ENCODE data around the gene MGST3. TPM values are rescaled to one million over a fixed set of nuclear protein-coding genes. Genes with fewer than 3 reads are reported as not detected.
"Not testable (repeated sequence)": the region's sequence is repeated elsewhere in the genome, so short reads cannot be mapped to it uniquely, and the experiment has no call there.

The MGST3 gene
- polyA plus RNA-seq, 1 donor = 166 TPM

DNA sequence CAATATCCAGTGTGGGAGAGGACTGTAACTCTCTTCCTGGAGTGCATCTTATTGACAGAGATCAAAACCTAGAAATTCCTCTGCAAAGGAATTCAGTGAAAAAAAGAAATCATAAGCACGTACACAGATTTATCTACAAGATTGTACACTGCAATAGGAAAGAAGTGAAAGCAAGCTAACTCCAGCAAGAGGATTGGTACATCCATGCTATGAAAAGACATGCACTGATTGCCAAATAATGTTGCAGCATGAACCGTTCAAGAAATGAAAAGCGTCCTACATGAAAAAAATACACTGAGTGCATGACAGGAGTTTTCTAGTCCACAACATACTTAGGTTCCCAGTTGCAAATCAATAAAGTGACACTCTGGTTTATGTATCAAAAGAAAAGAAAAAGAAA lies 1.9 kb upstream of the MGST3 start:
- no peak for DNase-seq (ENCODE audit: low read depth)

DNA sequence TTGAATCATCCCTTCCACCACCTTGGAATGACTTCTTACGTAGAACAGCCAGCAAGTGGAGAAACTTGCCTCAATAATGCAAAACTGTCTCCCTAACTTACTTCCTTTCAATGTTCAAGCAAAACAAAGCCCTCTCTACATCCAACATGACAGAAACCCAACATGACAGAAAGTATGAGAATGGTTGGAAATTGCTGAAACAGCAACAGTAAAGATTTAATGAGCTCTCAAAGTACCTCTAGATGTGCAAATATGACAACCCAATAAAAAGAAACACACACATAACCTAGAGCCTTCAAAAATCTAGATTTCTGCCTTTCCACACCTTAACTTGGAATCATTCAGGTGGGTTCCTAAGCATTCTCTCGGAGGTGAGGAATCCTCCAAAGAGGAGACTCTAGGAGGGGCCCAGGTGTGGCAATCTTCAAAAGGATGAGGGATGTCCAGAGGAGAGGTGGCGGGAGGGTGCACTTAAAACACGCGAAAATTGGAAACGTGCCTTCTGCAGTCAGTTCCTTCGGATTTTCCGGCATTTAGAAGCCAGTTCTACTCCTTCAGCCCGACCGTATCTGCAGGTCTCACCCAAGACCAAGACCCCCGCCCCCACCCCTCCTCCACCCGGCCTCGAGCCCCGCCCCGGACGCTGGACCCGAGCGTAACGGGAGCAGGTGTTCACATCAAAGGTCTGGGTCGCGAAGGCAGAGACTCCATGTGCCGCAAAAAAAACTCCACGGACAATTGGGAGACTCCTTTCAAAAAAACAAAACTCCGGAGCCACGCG lies 996 bp upstream of the MGST3 start:
- DNase-seq (ENCODE audit: low read depth) = no peak

DNA sequence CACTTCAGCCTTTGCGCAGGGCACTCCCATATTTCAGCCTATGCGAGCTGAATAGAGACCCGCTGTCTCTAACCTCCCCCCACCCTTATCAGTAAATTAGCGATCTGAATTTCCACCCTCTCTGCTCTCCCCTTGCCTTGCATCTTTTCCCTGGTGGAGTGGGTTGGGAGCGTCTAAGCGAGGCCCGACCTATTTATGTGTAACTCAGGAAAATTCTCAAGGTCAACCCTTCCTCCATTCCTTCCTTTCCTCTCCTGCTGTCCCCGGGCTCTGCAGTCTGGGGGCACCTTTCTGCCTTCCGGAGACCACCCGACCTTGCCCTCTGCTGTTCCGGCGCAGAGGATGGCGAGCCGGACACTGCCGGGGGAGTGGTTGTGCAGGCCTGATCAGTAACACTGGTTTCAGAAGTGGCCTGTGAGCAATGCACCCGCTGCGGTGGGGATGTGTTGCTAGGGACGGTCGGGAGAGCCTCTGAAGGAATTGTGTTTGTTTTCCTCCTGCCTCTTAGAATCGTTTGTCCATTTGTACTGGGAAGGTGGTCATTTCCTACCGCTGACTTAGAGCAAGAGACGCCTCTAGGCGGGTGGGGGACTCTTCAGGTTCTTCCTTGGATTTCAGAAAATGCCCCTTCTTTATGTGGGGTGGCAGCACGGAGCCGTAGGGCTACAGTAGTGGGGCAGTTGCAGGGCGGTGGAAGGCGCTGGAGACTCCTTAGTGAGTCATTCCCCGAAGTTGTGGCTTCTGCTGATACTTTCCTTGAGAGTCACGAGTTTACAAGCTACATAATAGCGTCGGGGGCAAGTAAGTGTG lies 513 bp downstream of the MGST3 start:
- DNase-seq (ENCODE audit: low read depth) = no peak

DNA sequence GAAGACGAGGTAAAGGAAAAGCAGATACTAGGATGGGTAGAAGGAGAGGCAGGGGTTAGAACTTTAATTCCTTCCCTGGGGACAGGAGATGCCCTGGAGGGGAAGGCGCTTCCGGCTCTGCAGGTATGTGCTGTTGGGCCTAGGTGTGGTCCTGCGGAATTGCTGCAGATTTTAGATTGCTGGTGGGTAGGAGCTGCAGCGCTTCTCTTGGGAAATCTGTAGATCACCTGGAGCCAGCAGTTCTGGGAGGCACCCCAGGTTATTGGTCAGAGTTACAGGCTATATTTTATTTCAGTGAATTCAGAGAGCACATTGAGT lies 1.1 kb downstream of the MGST3 start:
- no peak for DNase-seq (ENCODE audit: low read depth)

DNA sequence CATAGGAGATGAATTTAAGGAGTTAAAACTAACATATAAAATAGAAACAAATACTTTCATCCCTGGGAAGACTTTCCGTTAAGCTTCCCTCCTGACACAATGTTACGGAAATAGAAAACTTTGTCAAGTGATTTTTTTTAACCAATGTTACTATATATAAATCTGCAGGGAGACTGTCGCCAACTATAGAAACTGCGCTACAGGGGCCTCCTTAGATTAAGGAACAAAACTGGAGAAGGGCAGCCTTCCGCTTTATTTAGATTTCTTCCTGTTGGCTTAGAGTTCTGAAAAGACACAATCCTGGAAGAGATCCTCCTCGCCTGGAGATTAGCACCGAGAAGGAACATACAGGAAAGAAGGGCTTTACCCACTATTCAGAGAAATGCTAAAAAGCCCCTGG lies 1.5 kb downstream of the MGST3 start:
- DNase-seq (ENCODE audit: low read depth) = no peak

DNA sequence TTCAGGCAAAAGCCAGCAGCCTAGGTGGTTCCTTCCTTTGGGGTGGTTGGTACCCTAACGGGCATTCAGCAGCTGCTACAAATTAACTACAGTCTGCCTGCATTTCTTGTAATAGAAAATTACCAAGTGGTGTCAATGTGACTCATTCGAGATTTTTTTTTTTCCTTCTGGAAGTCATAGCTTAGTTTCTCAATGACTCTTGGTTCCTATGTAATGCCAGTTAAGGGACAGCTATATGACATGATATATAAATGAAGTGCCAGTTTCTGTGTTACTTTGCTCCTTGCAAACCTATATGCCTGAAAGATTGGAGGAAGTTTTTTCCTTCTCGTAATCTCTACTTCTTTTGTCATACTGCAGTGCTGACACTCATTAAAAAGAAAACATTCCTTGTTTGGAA lies 2.6 kb downstream of the MGST3 start:
- DNase-seq (ENCODE audit: low read depth) = no peak

DNA sequence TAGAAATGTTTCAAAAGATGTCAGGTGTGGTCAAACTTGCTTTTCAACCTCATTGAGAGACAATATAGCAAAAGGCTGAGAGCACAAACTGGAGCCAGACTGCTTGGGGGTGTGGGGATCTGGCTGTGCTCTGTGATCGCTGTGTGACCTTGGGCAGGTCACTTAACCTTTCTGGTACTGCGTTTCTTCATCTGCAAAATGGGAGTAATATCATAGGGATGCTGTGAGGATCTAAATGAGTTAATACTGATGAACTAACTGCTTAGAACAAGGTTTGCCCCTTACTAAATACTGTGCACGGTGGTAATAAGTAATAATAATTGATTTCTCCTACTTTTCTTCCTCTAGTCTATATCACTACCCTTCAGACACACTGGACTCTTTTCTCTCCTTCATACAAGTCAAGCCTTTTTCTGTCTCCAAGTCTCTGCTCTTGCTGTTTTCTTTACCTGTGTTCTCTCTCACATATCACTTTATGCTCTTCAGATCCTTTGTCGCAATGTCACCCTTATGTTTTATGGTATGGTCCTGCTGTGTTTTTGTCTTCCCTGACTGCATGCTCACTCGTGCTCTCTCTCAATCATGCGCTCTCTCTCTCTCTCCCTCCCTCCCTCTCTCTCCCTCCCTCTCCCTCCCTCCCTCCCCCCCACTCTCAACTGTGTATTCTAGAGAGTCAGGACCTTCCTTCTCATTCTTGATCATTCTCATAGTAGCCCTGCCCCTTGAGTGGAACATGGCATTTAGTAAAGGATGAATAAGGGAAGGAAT lies 3.3 kb downstream of the MGST3 start:
- DNase-seq (ENCODE audit: low read depth) = no peak

DNA sequence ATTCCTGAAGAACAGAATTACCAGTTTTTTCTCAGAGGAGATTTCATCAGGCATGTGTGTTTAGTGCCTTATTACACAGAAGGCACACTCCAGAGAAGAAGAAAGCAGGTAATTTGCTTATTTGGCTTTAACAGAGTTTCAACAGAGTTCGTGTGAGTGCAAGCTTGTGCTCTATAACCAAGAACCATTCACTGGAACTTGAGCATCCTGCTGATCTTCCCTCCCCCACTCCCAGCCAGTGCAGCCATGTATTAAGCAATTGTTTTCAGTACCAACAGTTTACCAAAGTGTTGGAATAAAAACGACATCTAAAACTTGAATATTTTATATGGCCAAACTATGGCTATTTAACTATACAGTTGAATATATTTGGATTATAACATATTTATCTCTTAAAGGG lies 4.3 kb downstream of the MGST3 start:
- DNase-seq (ENCODE audit: low read depth) = no peak

DNA sequence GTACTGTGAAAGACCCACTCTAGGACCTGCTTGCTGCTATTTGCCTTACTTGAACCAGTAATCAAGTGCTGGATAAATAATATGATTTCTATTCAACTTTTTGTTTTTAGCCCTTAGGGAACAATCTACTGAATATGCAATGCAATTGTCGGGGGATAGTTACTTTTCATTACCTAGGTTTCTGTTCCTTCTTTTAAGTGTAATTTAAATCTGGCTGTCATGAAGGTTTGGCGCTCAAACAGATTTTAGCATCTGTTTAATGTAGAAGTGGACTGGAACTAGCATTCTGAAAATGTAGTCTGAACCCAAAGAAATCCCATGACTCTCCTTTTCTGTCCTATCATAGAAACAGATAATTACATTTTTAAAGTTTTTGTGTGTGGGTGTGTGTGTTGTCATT lies 4.8 kb downstream of the MGST3 start:
- no peak for DNase-seq (ENCODE audit: low read depth)

DNA sequence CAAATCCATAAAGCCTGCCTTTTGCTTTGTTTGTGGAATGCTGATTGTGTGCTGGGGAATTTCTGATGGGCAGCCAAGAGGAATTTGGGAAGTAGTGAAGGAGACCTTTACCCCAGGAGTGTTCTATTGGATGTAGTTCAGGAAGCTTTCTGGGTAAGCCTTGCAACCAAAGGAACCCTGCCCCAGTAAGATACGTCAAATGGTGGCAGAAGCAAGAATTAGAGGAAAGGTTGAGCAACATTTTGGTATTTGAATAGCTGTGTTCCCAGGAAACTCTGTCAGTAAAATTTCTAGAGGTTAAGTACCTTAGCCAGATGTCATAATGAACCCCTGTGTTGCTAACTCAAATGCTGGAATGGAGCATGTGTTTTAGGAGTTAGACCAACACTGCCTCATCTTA lies 6.4 kb downstream of the MGST3 start:
- DNase-seq (ENCODE audit: low read depth) = no peak

DNA sequence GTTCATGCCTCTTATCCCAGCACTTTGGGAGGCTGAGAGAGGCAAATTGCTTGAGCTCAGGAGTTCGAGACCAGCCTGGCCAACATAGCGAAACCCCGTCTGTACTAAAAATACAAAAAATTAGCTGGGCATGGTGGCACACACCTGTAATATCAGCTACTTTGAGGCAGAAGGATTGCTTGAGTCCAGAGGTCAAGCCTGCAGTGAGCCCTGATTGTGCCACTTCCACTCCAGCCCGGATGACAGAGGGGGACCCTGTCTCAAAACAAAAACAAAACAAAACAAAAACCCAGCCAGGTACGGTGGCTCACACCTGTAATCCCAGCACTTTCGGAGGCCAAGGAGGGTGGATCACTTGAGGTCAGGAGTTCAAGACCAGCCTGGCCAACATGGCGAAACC lies 7.2 kb downstream of the MGST3 start:
- not testable (repeated sequence) for DNase-seq (ENCODE audit: low read depth)

DNA sequence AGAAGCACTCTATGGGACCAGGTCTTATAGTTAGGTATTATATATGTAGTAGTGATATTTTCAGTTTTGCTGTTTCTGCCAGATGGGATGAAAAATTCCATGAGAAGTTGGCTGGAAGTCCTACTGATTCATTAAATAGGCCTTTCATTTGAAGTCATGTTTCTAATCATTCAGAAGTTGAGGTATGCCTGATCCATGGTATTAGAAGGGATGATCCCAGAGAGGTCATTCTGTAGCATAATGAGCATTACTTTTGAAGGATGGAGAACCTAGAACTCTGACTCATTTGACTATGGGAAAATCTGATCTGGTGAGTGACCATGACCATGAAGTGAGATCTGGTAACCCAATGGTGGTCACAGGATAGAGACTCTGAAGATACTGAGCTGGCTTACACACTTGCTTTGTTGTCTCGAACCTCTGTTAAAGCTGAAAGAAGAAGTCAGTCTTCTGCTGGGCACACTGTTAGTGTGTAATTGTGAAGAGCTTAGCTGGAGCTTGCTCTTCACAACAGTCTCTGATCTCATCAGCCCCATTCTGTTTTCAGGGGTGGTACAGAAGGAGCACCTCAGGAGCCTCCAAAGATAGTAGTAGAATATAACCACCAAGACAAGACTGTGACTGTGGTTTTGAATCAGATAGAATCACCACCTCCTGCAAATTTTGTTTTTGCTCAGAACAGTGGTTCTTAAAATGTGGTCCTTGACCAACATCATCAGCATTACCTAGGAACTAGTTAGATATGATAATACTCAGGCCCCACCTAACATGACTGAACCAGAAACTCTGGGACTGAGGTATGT lies 9.0 kb downstream of the MGST3 start:
- no peak for DNase-seq (ENCODE audit: low read depth)

DNA sequence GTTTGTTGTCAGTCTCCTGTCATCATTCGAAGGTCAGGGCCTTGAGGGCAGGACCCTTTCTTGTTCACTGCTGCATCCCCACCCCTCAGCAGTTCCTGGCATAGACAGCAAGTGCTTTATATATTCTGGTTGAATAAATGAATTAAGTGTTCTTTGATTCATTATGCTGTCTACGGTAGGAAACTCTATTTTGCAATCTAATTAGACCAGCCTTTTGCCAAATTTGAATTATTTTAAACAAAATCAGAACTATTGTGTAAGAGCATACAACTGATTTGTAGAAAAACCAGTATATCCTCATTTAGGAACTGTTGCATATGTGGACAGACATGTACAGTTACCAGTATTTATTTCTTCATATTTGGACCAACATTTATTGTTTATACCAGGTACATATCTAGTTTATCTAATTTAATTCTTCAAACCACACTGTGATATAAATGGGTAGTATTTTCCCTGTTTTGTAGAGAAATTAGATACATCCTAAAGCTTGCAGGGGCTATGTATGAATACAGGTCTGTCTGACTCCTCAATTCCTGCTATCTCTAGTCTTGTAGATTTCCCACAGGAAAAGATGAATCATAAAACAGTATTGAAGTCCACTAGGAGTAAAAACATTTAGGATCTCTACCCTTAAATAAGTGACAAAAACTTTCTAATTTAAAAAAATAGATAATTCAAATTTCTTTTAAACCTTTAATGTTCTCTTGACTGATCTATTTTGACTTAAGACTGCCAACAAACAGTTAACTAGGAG lies 10.4 kb downstream of the MGST3 start:
- DNase-seq (ENCODE audit: low read depth) = no peak

DNA sequence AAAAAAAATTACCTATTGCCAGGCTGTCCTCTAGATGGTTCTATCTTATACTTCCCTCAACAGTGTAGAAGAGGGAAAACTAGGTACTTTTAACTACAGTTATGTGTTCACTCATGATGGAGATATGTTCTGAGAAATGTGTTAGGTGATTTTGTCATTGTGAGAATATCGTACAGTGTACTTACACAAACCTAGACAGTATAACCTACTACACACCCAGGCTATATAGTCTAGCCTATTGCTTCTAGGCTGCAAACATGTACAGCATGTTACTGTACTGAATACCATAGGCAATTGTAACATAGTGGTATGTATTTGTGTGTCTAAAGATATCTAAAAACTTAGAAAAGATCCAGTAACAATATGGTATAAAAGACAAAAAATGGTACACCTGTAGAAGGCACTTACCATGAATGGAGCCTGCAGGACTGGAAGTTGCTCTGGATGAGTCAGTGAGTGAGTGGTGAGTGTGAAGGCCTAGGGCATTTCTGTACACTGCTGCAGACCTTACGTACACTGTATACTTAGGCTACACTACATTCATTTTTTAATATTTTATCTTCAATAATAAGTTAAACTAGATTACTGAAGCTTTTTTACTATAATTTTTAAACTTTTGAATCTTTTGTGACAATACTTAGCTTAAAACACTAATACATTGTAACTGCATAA lies 13.2 kb downstream of the MGST3 start:
- no peak for DNase-seq (ENCODE audit: low read depth)

DNA sequence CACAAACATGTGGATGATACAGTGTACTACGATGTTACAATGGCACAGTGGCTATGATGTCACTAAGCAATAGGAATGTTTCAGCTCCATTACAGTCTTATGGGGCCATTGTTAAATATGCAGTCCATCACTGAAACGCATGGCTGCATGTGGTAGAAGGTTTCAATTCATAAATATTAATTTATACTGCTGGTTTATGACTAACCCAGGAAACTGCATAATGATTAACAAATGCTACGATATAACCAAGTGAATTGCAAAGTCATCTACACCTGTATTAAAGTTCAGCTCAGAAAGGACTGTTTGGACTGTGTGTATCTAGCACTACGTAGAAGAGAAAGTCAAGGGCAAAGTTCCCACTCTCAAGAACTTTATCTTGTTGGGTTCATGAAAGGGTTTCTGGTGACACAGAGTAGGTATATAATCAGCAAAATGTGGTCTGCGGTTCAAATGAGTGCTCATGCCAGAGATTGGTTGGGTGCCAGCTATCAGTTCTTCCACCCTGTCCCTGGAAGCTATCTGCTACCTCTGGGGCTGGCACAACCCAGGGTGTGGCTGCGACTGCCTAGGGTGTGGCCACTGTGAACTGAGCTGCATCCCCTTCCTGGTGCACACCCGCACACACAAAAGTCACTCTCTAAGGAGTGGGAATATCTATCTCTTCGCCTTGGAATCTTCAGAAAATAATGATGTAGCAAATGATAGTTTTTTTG lies 14.8 kb downstream of the MGST3 start:
- DNase-seq (ENCODE audit: low read depth) = no peak

DNA sequence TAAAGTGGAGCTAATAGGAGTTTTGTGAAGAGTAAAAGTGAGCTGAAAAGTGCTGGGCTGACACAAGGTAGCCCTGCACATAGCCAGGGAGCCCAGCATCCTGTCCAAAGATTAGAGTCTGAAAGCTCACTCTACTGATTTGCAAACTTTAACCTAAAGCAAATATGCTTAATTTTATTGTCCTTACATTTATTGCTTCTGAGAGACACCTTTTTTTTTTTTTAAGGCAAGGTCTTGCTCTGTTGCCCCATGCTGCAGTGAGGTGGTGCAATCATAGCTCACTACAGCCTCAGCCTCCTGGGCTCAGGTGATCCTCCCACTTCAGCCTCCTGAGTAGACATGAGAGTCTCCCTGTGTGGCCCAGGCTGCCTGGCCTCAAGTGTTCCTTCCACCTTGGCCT lies 16.5 kb downstream of the MGST3 start:
- DNase-seq (ENCODE audit: low read depth) = no peak

DNA sequence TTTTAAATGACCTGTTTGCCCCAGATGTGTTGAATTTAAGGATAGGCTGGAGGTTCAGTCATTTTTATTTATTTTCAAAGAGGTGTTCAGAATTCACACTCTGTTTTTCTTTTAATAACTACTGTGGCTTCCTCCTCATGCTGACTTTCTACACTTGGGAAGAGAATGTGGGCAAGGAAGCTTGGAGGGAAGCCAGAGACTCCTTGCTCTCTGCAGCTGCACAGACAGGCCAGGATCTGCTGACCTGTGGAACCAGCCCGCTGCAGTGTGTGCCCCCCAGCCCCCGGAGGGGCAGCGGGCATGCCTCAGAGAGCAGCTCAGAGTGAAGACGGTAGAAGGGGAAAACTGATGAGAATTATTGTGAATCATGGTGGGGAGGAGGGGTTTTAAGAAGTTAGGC lies 16.9 kb downstream of the MGST3 start:
- no peak for DNase-seq (ENCODE audit: low read depth)

DNA sequence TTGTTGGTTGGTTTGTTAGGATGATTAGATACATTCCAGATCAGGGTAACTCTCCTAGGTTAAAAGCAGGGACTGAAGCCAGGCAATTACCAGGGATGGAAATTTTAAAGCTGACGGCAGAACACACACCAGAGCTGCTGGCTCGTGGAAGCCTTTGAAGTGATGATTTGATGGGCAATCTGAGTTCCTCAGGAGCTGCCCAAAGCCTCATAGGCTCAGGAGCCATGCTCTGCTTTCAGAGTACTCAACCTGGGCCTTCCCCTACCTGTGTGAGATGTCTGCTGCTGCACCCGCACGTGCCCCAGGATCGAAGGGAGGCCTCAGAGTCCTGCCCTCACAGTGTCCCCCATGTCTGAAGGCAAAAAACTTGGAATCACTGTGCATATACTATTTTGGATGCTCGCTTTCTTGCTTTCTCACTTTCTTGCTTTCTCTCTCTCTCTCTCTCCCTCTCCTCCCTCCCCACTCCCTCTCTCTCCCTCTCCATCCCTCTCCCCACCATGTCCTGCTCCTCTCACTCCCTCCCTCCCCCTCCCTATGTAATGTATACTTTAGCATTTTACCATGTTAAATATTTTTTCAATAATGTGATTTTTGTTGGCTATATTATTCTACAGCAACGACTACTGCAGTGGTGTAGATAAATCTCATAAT lies 18.0 kb downstream of the MGST3 start:
- DNase-seq (ENCODE audit: low read depth) = no peak

DNA sequence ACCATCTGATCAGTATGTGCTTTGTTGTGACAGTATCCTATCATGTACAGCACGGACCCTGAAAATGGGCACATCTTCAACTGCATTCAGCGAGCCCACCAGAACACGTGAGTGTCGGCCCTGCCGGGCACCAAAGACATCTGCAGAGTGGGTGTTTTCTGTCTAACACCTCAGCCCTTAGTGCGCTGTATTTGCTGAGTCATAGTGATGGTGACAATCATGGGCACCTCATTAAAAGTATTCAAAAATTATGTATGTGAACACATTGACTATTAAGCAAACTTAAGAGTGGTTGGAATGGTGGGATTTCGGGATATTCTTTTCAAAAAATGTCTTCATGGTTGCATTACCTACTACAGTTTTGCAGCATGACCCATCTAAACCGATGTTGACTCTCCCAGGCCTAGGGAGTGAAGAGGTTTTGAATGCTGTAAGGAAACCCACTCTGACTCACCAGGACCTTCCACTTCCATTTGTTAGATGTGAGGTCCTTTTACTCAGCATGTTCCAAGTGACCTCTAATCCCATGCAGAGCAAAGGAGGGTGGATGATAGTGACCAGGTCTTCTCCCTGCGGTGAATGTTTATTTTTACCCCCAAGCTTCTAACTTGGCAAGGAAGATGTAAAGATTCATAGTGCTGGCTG lies 20.1 kb downstream of the MGST3 start:
- no peak for DNase-seq (ENCODE audit: low read depth)
